ENCODE results near the gene PSMB7.

DNA sequence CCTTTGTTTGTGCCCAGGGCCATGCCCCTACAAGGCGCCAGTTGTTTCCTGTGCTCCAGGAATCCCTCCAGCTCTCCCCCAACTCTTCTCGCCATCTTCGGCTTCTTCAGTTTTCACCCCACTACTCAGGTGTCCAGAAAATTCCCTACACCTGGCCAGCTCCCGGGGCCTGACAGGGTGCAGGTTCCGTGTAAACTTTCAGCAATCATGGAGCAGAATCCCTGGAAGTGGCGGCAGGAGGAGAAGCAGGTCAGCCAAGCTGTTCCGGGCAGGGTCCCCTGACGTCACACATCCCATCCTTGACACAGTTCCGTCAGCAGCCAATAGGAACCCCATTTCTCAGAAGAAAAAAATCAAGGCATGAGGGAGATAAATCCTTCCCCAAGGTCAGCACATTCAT, 22.8 kb upstream of the PSMB7 start:
- no peak for TF ChIP-seq CTCF (IDR thresholded peaks at IDR 0.05 in 4 of 5, conservative IDR thresholded peaks at IDR 0.05 in 1 of 5)
- no peak for TF ChIP-seq POLR2A (IDR thresholded peaks at IDR 0.05)

Measured in gastrocnemius medialis (tissue), 4 donors.